Measurements from ENCODE around the gene NNT. TPM values are rescaled to one million over a fixed set of nuclear protein-coding genes. Genes with fewer than 3 reads are reported as not detected.

NNT gene
- total and polyA plus RNA-seq, 5 donors from 2014 or later = 46.2 to 64.1 (median 49.6) TPM

DNA sequence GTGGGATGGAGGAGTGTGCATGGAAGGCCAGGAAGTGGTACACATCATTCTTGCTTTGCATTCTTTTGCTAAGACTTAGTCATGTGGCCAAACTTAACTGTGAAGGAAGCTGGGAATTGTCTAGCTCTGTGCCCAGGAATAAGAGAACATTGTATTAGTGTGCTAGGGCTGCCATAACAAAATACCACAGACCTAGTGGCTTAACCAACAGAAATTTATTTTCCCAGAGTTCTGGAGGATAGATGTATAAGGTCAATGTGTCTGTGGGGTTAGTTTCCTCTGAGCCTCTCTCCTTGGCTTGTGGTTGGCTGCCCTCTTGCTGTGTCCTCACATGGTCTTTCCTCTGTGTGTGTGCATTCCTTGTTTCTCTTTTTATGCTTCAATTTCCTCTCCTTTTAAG, 32.4 kb downstream of the NNT start:
- Histone ChIP-seq H3K27me3 (ENCODE audit: control insufficient read depth, insufficient read depth, low read length) (no peaks in the 10 kb centered on the region), H3K4me3 (ENCODE audit: low read depth, low read length) (no peak overlapping the region), H3K36me3 (ENCODE audit: control insufficient read depth, insufficient read depth, low read length) (peaks cover 55% of the 10 kb centered on the region), H3K4me1 (ENCODE audit: control insufficient read depth, insufficient read depth, low read length, poor library complexity, severe bottlenecking) (no peaks in the 10 kb centered on the region), H3K27ac (ENCODE audit: insufficient read depth, low read length, poor library complexity, severe bottlenecking) (no peak overlapping the region), H3K9me3 (ENCODE audit: control insufficient read depth in 2 of 2, low read length in 2 of 2) (no peaks in the 10 kb centered on the region)
- Mint-ChIP-seq H3K27me3 (no peaks in the 10 kb centered on the region), H3K4me1 (peaks cover 33 to 53% (median 39%) of the 10 kb centered on the region in 4 donors), H3K4me3 (no peak overlapping the region), H3K36me3 (peaks cover 44% of the 10 kb centered on the region), H3K27ac (no peak overlapping the region), H3K9me3 (no peaks in the 10 kb centered on the region)
- ATAC-seq (ENCODE audit: low read depth in 2 of 2) = no peak
- DNase-seq = no peak

DNA sequence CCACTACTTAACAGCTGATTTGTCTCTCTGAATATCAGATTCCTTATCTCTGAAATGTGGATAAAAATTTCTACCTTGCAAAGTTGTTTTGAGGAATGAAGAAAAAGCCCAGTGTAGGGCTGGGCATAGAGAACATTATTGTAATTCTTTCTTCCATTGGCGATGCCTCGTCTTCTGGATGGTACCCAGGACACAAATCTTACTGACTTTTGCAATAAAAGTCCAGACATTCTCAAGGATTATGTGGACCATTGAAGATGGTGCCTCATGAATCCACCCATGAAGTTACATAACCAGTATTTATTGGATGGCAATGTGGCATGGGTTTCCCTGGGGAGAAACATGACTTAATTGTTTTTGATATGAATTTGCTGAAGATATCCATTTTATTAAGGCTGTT, 33.1 kb downstream of the NNT start:
- no peak for ATAC-seq (ENCODE audit: low read depth in 2 of 2)

DNA sequence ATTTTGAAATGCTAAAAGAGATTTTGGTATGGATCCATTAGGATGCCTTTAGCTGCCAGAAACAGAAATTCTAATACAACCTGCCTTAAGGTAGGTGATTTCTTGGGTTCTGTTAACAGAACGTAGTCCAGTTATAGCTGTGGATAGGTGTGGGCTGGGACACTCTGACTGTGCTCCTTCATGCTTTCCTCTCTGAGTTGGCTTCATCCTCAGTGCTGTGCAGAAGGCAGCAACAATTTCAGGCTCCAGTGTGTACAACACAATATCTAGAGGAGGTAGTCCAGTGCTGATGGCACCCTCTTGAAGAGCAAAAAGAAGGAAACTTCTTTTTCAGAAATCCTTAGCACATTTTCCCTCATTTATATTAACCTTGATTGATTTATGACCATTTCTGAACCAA, 34.4 kb downstream of the NNT start:
- peaks cover 41% of the 10 kb centered on the region for H3K36me3 Mint-ChIP-seq
- no peak overlapping the region for H3K27ac Mint-ChIP-seq
- no peaks in the 10 kb centered on the region for H3K9me3 Mint-ChIP-seq
- H3K4me3 Mint-ChIP-seq = no peak overlapping the region
- Histone ChIP-seq H3K27me3 (ENCODE audit: control insufficient read depth, insufficient read depth, low read length) (no peaks in the 10 kb centered on the region), H3K9me3 (ENCODE audit: control insufficient read depth in 2 of 2, low read length in 2 of 2) (no peaks in the 10 kb centered on the region), H3K4me3 (ENCODE audit: low read depth, low read length) (no peak overlapping the region), H3K4me1 (ENCODE audit: control insufficient read depth, insufficient read depth, low read length, poor library complexity, severe bottlenecking) (no peaks in the 10 kb centered on the region), H3K36me3 (ENCODE audit: control insufficient read depth, insufficient read depth, low read length) (peaks cover 52% of the 10 kb centered on the region), H3K27ac (ENCODE audit: insufficient read depth, low read length, poor library complexity, severe bottlenecking) (no peak overlapping the region)
- ATAC-seq (ENCODE audit: low read depth in 2 of 2) = no peak
- H3K27me3 Mint-ChIP-seq = no peaks in the 10 kb centered on the region
- DNase-seq = no peak
- H3K4me1 Mint-ChIP-seq = peaks cover 21 to 49% (median 38%) of the 10 kb centered on the region in 4 donors

More for the DNA sequence above, 33.1 kb downstream of the NNT start:
- no peaks in the 10 kb centered on the region for H3K27me3 Mint-ChIP-seq
- peaks cover 43% of the 10 kb centered on the region for H3K36me3 Mint-ChIP-seq
- Histone ChIP-seq H3K4me1 (ENCODE audit: control insufficient read depth, insufficient read depth, low read length, poor library complexity, severe bottlenecking) (no peaks in the 10 kb centered on the region), H3K9me3 (ENCODE audit: control insufficient read depth in 2 of 2, low read length in 2 of 2) (no peaks in the 10 kb centered on the region), H3K27ac (ENCODE audit: insufficient read depth, low read length, poor library complexity, severe bottlenecking) (no peak overlapping the region), H3K4me3 (ENCODE audit: low read depth, low read length) (no peak overlapping the region), H3K36me3 (ENCODE audit: control insufficient read depth, insufficient read depth, low read length) (peaks cover 55% of the 10 kb centered on the region), H3K27me3 (ENCODE audit: control insufficient read depth, insufficient read depth, low read length) (no peaks in the 10 kb centered on the region)
- DNase-seq = no peak
- peaks cover 29 to 54% (median 35%) of the 10 kb centered on the region in 4 donors for H3K4me1 Mint-ChIP-seq
- H3K9me3 Mint-ChIP-seq = no peaks in the 10 kb centered on the region
- H3K4me3 Mint-ChIP-seq = no peak overlapping the region
- H3K27ac Mint-ChIP-seq = peak overlapping the region in 1 of 3 donors; percentile 32

DNA sequence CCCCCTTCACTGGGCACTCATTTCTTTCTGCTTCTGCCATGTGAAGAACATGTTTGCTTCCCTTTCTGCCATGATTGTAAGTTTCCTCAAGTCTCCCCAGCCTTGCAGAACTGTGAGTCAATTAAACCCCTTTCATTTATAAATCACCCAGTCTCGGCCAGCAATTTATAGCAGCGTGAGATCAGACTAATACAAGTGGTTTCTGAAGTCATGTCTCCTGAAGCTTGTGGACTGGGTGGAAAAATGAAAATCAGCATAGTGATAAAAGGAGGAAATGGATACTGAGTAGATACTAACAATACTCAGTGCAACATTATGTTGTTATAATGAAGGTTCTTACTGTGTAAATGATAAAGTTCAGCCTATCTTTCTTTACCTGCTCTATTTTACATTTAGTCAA, 35.1 kb downstream of the NNT start:
- Mint-ChIP-seq H3K9me3 (no peaks in the 10 kb centered on the region), H3K36me3 (peaks cover 41% of the 10 kb centered on the region), H3K4me3 (no peak overlapping the region), H3K4me1 (peaks cover 21 to 49% (median 38%) of the 10 kb centered on the region in 4 donors), H3K27me3 (no peaks in the 10 kb centered on the region), H3K27ac (peak overlapping the region in 1 of 3 donors; percentile 2)
- H3K4me3 ChIP-seq (ENCODE audit: low read depth, low read length) = no peak overlapping the region
- ATAC-seq (ENCODE audit: low read depth in 2 of 2) = no peak
- H3K27me3 ChIP-seq (ENCODE audit: control insufficient read depth, insufficient read depth, low read length) = no peaks in the 10 kb centered on the region
- H3K36me3 ChIP-seq (ENCODE audit: control insufficient read depth, insufficient read depth, low read length) = peaks cover 48% of the 10 kb centered on the region
- H3K9me3 ChIP-seq (ENCODE audit: control insufficient read depth in 2 of 2, low read length in 2 of 2) = no peaks in the 10 kb centered on the region
- H3K27ac ChIP-seq (ENCODE audit: insufficient read depth, low read length, poor library complexity, severe bottlenecking) = no peak overlapping the region
- no peaks in the 10 kb centered on the region for H3K4me1 ChIP-seq (ENCODE audit: control insufficient read depth, insufficient read depth, low read length, poor library complexity, severe bottlenecking)
- no peak for DNase-seq

DNA sequence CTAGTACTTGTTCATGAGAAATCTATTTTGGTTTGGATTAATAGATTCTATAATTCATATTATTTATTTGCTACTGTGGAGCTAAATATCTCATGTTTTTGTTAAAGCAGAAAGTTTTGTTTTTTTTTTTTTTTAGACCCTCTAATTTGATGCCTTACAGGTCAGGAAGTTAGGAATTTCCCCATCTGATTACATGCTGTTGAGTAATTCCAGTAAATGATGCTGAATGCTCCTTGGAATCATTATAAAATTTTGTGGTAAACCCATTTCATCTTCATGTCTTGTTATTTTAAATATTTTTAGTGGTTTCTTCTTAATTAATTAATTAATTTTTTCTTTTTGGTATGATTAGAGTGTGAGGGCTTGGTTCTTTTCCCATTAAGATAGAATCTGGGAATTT, 35.6 kb downstream of the NNT start:
- H3K27me3 ChIP-seq (ENCODE audit: control insufficient read depth, insufficient read depth, low read length) = no peaks in the 10 kb centered on the region
- DNase-seq (no peak), ATAC-seq (ENCODE audit: low read depth in 2 of 2) (no peak)
- Mint-ChIP-seq H3K27ac (peak overlapping the region in 1 of 3 donors; percentile 2), H3K27me3 (no peaks in the 10 kb centered on the region), H3K36me3 (peaks cover 40% of the 10 kb centered on the region), H3K4me1 (peaks cover 21 to 49% (median 36%) of the 10 kb centered on the region in 4 donors), H3K4me3 (no peak overlapping the region), H3K9me3 (no peaks in the 10 kb centered on the region)
- no peak overlapping the region for H3K4me3 ChIP-seq (ENCODE audit: low read depth, low read length)
- H3K27ac ChIP-seq (ENCODE audit: insufficient read depth, low read length, poor library complexity, severe bottlenecking) = no peak overlapping the region
- H3K9me3 ChIP-seq (ENCODE audit: control insufficient read depth in 2 of 2, low read length in 2 of 2) = no peaks in the 10 kb centered on the region
- H3K36me3 ChIP-seq (ENCODE audit: control insufficient read depth, insufficient read depth, low read length) = peaks cover 45% of the 10 kb centered on the region
- no peaks in the 10 kb centered on the region for H3K4me1 ChIP-seq (ENCODE audit: control insufficient read depth, insufficient read depth, low read length, poor library complexity, severe bottlenecking)

DNA sequence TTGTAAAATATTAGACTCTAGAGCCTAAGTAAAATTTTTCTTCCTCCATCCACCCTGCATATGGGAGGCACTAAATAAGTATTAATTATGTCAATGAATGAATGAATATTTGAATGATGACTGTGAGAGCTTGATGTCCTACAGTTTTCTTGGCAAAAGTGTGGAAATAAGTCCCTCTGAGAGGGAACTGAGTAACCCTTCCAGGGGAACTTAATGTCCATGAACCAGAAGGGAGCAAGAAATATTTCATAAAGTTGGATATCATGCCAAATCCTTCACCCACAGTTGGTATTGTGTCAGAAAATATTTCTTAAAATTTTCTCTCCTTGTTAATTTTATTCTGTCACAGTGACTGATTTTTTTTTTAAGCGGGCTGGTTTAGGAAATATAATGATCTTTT, 36.6 kb downstream of the NNT start:
- Mint-ChIP-seq H3K27ac (no peak overlapping the region), H3K4me1 (peaks cover 21 to 50% (median 34%) of the 10 kb centered on the region in 4 donors), H3K27me3 (no peaks in the 10 kb centered on the region), H3K9me3 (no peaks in the 10 kb centered on the region), H3K4me3 (no peak overlapping the region), H3K36me3 (peaks cover 36% of the 10 kb centered on the region)
- ATAC-seq (ENCODE audit: low read depth in 2 of 2) (no peak), DNase-seq (no peak)
- H3K4me3 ChIP-seq (ENCODE audit: low read depth, low read length) = no peak overlapping the region
- peaks cover 46% of the 10 kb centered on the region for H3K36me3 ChIP-seq (ENCODE audit: control insufficient read depth, insufficient read depth, low read length)
- H3K9me3 ChIP-seq (ENCODE audit: control insufficient read depth in 2 of 2, low read length in 2 of 2) = no peaks in the 10 kb centered on the region
- no peaks in the 10 kb centered on the region for H3K27me3 ChIP-seq (ENCODE audit: control insufficient read depth, insufficient read depth, low read length)
- no peak overlapping the region for H3K27ac ChIP-seq (ENCODE audit: insufficient read depth, low read length, poor library complexity, severe bottlenecking)
- no peaks in the 10 kb centered on the region for H3K4me1 ChIP-seq (ENCODE audit: control insufficient read depth, insufficient read depth, low read length, poor library complexity, severe bottlenecking)

DNA sequence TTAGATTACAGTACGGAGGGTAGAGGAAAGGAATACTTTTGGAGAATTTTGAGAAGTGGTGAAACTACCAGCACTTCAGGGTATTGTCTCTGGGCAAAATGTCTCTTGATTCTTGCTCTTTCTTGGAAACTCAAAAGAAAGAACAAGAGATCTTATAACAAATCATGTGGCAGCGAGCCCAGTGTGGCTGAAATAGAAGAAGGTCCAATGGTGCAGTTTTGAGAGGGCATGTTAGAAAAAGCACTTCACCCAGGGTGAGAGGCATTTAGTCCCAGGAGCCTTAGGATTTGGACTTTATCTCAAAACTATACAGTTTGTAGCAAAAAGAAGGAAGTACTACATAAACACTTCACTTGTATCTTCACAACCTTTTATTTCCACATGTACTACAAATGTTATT, 39.4 kb downstream of the NNT start:
- Mint-ChIP-seq H3K36me3 (peaks cover 29% of the 10 kb centered on the region), H3K27ac (peak overlapping the region; percentile 3 to 16 (median 7))
- no peaks in the 10 kb centered on the region for H3K9me3 ChIP-seq (ENCODE audit: control insufficient read depth in 2 of 2, low read length in 2 of 2)

DNA sequence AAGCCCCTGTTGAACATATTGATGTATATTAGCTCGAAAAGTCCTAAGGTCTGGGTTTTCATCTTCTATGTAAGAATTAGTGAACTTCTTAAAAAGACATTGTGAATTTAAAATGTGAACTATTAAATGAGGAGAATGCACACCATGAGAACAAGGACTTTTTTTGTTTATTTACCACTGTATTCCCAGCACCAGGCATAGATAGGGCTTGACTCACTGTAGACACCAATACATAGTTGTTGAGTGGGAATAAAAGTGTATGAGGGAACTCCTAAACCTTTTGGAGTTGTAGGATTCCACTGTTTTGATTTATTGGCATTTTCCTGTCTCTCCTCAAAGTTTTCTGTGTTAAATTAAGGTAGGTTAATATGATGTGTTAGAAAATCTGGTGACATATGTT, 40.3 kb downstream of the NNT start:
- no peaks in the 10 kb centered on the region for H3K27me3 ChIP-seq (ENCODE audit: control insufficient read depth, insufficient read depth, low read length)
- Mint-ChIP-seq H3K4me1 (peaks cover 15 to 36% (median 20%) of the 10 kb centered on the region in 4 donors), H3K9me3 (no peaks in the 10 kb centered on the region), H3K27ac (peak overlapping the region in 2 of 3 donors; percentile 22 to 75), H3K4me3 (no peak overlapping the region), H3K27me3 (no peaks in the 10 kb centered on the region), H3K36me3 (peaks cover 32% of the 10 kb centered on the region)
- no peak overlapping the region for H3K27ac ChIP-seq (ENCODE audit: insufficient read depth, low read length, poor library complexity, severe bottlenecking)
- H3K4me3 ChIP-seq (ENCODE audit: low read depth, low read length) = no peak overlapping the region
- H3K36me3 ChIP-seq (ENCODE audit: control insufficient read depth, insufficient read depth, low read length) = peaks cover 52% of the 10 kb centered on the region
- DNase-seq = no peak
- H3K9me3 ChIP-seq (ENCODE audit: control insufficient read depth in 2 of 2, low read length in 2 of 2) = no peaks in the 10 kb centered on the region
- ATAC-seq (ENCODE audit: low read depth in 2 of 2) = no peak
- no peaks in the 10 kb centered on the region for H3K4me1 ChIP-seq (ENCODE audit: control insufficient read depth, insufficient read depth, low read length, poor library complexity, severe bottlenecking)

More for the DNA sequence above, 39.4 kb downstream of the NNT start:
- ATAC-seq (ENCODE audit: low read depth in 2 of 2) (no peak), DNase-seq (no peak)
- H3K27ac ChIP-seq (ENCODE audit: insufficient read depth, low read length, poor library complexity, severe bottlenecking) = no peak overlapping the region
- H3K4me3 ChIP-seq (ENCODE audit: low read depth, low read length) = no peak overlapping the region
- no peaks in the 10 kb centered on the region for H3K4me1 ChIP-seq (ENCODE audit: control insufficient read depth, insufficient read depth, low read length, poor library complexity, severe bottlenecking)
- H3K4me1 Mint-ChIP-seq = peaks cover 15 to 45% (median 25%) of the 10 kb centered on the region in 4 donors
- H3K27me3 ChIP-seq (ENCODE audit: control insufficient read depth, insufficient read depth, low read length) = no peaks in the 10 kb centered on the region
- peaks cover 43% of the 10 kb centered on the region for H3K36me3 ChIP-seq (ENCODE audit: control insufficient read depth, insufficient read depth, low read length)
- H3K9me3 Mint-ChIP-seq = no peaks in the 10 kb centered on the region
- no peak overlapping the region for H3K4me3 Mint-ChIP-seq
- H3K27me3 Mint-ChIP-seq = no peaks in the 10 kb centered on the region
